Activated CD8-positive, alpha-beta memory T cell treated with anti-CD3 and anti-CD28 coated beads for 36 hours (primary cell): ENCODE data around the gene ADAMTS14. TPM values are rescaled to one million over a fixed set of nuclear protein-coding genes. Genes with fewer than 3 reads are reported as not detected.

Experiments
- CTCF ChIA-PET: fragments of 350-600 bp; sonication (Branson Sonifier 250); formaldehyde crosslinking; loops from one replicate; lab custom pipeline; 2021; ENCODE audit warnings: antibody characterized with exemption; lab: Charles Lee
- POLR2A ChIA-PET: fragments of 350-600 bp; sonication (Branson Sonifier 250); formaldehyde crosslinking; loops from one replicate; lab custom pipeline; 2021; ENCODE audit warnings: antibody characterized with exemption; lab: Charles Lee
- total RNA-seq, 2 experiments: library from RNA; stranded (reverse); gene quantifications; one replicate each; pipeline ENCODE4 v1.2.3, GENCODE V29; 2021

Gene ADAMTS14
- total RNA-seq, 2 experiments from 2014 or later = 0.04 TPM; not detected in 1

DNA sequence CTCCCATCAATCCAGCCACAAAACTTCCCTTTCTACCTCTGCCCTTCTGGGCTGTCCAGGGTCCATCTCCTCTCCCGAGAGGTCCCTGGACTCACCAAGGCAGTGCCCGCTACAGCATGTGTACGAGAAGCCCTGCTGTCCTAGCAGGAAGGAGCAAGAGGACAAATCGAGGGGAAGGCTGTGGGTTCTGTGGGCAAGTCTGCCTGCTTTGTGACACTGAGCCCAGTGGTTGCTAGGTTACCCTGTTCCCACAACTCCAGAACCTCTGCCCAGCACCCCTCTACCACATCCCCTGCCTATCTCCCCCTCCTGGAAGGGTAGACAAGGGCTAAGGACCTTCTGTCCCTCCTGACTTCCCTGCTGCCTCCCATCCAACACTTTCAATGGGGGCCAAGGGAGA lies 112.9 kb downstream of the ADAMTS14 start, which contains the start of gene TBATA:
TSS of gene TBATA (minus strand) at position 188 of the 400 bp plus-strand sequence. CDS start 1,998 bp downstream, outside the sequence.
- POLR2A ChIA-PET = no interaction called here
- CTCF ChIA-PET = no interaction called here

DNA sequence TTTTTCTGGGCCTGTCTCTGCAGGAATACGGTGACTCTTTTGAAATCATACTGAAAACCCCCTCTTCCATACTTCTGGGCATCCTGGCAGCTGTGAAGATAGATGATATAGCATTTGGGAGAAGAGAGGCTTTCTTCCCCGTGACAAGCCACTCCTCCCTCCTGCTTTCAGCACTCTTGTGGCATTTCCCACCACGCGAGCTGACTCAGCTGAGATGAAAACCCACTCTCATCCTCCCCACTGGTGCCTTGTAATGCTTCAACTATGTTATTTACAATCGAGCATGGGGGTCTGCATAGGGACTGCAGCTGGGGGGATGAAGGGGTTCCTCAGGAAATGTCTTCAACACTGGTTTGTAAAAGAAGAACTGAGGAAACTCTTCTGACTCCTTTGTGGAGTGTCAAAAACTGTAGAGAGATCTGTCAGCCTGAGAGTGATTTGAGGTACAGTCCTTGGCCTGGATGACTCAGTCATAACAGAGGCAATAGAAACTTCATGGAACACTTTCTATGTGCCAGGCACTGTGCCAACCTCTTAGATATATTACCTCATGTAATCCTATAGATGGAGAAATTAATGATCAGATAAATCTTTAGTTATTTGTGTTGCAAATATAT lies 114.6 kb downstream of the ADAMTS14 start:
- POLR2A ChIA-PET = no interaction called here
- CTCF ChIA-PET = no interaction called here

DNA sequence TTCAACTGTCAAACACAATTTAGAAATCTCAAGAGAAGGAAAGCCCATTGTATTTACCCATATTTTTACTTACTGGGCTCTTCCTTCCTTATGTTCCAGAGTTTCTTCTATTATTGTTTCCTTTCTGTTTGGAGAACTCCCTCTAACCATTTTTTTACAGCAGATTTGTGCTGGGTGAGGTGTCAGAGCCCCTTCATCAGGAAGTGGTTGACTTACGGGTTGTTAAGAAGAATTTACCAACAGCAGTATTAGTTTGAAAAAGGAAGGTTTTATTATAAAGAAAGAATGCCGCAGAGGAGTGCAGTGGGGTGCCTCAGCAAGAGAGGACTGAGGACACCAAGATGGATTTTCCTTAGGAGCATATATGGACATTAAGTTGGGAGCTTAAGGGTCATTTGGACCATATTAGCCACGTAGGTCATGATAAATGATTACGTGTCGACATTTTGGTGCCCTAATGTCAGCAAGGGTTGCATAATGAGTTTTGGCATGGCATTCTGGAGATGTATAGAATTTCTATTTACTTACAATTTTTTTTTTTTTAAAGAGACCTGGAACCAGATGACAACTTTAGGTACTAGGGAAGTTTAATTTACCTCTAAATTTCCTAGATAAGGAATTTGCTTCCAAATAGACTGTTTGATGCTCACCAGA lies 119.2 kb downstream of the ADAMTS14 start:
- ChIA-PET CTCF (no interaction called here), POLR2A (no interaction called here)

DNA sequence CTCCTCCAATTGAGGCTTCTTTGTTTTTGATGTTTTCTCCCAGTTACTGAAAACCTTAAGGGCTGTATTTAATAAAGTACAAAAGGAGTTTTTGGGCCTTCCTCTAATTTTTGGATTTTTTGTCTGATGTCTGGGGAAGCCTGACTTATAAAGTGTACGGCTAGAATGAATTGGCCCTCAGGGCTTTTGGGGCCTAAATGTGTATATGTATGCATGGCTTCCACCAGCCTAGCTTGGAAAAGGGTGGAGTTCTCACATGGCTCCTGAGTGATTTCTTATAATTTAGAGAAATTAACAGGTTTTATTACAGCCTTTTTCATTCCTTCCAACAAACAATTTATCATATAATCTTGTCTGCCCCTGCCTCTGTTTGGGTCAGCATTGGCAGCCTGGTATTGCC lies 123.3 kb downstream of the ADAMTS14 start:
- ChIA-PET POLR2A (no interaction called here), CTCF (no interaction called here)

DNA sequence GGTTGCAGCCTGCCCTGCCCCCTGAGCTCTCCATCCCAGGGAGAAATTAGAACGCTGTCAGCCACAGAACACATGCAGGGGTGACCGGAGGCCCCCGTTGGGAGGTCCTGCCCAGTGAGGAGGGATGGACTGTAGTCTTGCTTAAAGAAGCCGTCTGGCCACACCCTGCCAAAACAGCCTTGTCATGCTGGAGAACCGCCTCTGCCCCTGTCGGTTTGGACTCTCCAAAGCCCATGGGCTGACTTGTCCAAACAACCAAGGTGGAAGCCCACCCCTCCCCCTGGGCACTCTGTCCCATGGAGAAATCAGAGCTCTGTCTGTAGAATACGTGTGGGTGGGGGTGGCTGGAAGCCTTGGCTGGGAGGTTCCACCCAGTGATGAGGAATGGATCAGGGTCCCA lies 125.5 kb downstream of the ADAMTS14 start:
- CTCF ChIA-PET = interaction anchor here (0.9 kb wide), 1 partner anchor 19 kb away, joined by 3 read pairs; no protein-coding TSS in a partner anchor

DNA sequence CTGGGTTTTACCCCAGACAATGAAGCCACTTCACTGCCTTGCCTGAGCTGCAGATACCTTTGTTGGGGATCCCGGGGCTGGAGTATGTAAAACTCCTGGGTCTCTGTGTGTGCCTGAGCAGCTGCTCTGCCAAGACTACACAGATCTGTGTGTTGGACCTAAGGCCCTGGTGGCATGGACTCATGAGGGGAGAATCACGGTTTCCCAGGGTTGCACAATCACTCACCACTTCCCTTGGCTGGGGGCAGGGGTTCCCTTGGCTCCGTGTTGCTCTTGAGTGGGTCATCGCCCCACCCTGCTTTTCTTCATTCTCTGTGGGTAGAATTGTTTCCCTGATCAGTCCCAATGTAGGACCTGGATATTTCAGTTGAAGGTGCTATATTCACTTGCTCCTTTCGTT lies 126.8 kb downstream of the ADAMTS14 start:
- CTCF ChIA-PET = no interaction called here
- POLR2A ChIA-PET = no interaction called here

More for the DNA sequence above, 125.5 kb downstream of the ADAMTS14 start:
- POLR2A ChIA-PET = no interaction called here

DNA sequence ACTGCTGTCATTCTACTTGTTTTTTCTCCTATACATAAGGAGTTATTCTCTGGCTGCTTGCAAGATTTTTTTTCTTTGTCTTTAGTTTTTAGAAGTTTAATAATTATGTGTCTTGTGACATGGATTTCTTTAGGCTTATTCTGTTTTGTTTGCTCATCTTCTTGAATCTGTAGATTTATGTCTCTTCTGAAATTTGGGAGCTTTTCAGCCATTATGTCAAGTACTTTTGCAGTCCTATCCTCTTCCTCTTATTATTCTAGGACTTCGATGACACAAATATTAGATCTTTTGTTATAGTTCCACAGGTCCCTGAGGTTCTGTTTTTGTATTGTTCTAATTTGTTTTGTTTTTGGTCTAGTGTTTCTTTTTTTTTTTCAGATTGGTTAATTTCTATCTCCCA lies 129.5 kb downstream of the ADAMTS14 start:
- ChIA-PET POLR2A (no interaction called here), CTCF (no interaction called here)

DNA sequence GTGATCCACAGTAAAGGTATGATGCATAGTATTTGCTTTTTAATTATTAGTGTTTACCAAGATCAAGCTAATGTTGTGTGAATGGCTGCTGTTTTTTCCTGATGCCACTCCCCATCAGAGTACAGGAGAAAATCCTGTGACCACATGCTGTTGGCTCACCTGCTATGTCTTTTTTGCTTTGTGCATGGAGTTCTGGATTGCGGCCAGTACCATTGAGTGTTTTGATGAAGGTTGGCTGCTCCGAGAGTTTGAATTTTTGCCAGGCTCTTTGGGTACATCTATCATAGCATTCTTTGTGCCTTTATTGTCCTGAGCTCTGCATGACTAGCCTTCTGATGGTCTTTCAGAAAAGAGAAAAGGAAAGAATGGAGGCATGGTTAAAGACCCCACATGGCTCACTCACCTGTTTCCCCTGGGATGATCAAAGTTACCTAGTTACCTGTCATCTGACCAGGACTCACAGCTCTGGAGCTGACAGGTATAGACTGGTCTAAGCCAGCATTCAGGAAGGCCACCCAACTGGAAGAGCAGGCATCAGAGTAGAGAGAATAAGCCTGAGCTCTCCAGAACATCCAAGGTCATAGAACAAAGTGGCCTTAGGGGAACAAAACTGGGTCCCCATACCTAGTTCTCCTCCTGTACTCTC lies 131.6 kb downstream of the ADAMTS14 start:
- POLR2A ChIA-PET = interaction anchor here (0.5 kb wide), 1 partner anchor 302 kb away, joined by 3 read pairs; no protein-coding TSS in a partner anchor

DNA sequence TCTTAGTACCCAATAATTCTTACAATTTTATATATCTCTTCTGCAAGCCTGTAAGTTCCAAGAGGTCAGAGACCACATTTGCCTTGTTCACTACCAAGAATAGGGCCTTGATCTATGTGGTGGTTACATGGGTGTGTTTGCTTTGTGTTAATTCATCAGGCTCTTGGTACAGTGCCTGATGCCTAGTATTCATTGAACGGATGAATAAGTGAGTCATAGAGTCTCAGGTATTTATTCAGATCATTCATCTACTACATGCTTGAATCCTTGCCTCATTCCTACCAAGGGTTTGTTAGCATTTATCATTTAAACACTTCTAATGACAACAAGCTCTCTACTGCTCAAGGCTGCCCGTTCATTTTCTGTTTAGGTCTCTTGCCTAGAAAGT lies 132.1 kb downstream of the ADAMTS14 start:
- ChIA-PET CTCF (interaction anchor here (1.5 kb wide), 1 partner anchor 120 kb away, joined by 3 read pairs; no protein-coding TSS in a partner anchor), POLR2A (no interaction called here)

More for the DNA sequence above, 131.6 kb downstream of the ADAMTS14 start:
- CTCF ChIA-PET = interaction anchor here (1.5 kb wide), 1 partner anchor 121 kb away, joined by 3 read pairs; no protein-coding TSS in a partner anchor

DNA sequence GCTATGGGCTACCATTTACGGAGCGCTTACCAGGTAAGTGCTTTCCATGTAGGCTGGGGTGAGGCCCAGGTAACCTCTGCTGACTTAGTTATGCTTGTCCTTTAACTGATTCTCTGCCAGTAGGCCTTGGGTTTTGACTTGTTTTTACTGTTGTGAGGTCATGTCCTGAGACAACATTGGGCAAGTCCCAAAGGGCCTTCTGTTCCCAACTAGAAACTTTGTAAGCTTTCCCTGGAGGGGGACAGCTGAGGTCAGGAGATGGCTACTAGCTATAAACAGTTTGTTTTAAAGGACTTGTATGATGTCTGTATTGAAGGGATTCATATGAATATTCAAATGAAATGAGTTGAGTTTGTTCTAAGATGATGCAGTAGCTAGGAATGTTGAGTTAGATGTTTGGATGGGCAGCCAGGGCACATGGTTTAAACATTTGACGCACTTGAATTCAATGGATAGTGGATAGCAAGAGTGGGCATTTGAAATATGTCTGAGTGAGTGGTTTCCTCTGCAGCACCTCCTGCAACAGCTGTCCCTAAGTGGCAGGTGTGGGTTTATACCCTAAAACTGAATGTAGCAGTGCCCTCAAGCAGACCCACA lies 133.4 kb downstream of the ADAMTS14 start:
- POLR2A ChIA-PET = no interaction called here
- CTCF ChIA-PET = no interaction called here

DNA sequence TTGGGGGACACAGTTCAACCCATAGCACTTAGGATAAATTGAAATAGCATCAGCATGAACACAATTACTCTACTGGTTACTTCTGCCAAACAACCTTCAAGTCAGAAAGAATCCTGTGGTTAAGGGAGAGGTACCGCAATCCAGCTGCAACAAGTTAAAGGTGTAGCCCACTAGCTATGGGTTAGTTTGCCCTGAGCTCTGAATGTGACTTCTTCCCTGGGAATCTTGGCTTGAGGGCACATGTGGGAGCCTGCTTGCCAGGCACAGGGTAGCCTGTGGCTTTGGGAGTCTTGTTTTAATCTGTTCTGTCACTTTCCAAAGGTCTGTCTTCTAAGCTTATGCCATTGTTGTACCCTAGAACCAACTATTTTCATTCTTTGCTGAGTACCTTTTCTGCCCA lies 134.5 kb downstream of the ADAMTS14 start:
- ChIA-PET POLR2A (no interaction called here), CTCF (no interaction called here)

DNA sequence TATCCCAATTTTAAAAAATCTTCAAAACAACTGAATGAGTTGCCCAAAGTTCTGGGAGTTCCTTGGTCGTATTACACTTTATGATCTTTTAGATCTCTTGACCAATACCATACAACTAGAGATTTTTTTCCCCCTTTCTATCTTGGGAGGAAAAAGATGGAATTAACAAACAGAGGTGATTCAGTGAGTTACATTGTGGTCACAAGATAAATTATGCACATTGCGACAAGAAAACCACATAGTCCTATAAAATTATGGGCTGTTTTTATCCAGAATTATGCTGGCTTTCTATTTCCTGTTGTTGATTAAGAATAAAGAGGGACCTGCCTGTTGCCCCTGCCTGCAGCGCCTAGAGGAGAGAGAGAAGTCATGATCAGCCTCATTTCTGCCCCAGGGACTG lies 135.2 kb downstream of the ADAMTS14 start:
- POLR2A ChIA-PET = no interaction called here
- CTCF ChIA-PET = no interaction called here

DNA sequence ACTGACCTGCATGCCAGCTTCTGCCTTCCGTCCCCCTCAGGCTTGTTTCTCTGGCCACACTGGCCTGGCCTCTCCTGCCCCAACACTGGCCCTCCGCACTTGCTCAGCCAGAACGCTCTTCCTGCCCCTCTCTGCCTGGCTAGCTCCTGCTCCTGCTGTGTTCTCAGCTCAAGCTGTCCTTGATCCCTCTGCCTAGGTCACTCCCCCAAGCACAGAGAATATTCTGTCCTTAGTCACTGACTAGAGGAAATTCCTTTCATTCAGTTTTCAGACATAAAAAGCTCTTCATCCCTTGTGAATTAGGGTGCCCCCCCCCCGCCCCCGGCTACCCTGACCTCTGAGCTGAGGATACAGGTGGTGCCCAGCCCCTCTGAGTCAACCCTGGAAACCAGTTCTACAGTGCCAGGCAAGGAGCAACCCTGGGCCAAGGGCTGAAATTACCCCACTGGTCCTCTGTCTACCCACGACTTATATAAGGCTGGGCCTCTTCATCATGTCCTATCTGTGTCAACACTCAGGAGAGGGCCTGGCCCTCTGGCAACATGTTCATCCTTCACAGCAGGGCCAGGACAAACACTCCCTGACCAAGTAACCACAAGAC lies 136.8 kb downstream of the ADAMTS14 start:
- ChIA-PET POLR2A (no interaction called here), CTCF (no interaction called here)

DNA sequence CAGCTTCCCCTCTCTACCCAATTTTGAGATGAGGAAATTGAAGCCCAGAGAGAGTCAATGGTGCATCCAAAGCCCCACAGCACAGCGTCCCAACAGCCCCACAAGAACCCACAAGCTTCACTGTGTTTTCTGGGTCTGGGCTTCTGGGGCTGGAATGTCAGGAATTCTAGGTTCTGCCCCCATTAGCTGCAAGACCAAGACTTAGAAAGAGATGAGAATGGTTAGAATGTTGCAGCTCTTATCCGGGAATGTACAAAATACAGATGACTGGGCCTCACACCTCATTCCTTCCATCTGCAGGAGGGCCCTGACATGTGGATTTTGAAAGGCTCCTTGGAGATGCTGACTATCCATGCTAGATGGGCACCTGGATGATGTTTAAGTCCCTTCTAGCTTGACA lies 137.4 kb downstream of the ADAMTS14 start:
- ChIA-PET CTCF (no interaction called here), POLR2A (no interaction called here)

DNA sequence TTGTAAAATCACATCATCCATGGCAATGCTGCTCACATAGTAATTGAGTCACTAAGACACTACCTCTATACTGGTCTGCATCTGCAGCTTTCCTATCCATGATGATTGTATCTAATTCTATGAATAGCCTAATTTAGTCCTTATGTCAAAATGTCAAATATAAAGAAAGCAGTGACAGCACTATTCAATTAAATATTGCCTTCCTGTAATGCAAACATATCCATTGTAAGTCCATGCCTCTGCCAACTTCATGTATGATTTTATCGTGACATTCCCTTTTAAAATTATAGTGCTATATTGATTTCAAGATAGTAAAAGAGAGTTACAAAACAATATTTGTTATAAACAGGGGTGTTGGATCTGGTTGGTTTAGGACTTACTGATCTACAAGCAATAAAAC lies 138.7 kb downstream of the ADAMTS14 start:
- CTCF ChIA-PET = no interaction called here
- POLR2A ChIA-PET = no interaction called here

DNA sequence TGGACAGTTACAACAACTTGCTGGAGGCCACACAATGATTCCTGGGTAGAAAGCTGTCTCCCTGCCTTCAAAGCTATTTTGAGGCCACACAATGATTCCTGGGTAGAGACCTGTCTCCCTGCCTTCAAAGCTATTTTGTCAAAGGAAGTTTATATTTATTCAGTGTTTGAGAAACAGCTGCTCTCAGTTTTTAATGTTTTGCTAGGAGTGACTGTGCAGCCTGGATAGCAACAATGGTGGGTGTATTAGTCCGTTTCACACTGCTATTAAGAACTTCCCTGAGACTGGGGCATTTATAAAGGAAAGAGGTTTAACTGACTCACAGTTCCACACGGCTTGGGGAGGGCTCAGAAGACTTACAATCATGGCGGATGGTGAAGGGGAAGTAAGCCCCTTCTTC lies 139.6 kb downstream of the ADAMTS14 start:
- POLR2A ChIA-PET = interaction anchor here (0.6 kb wide), 1 partner anchor 370 kb away, joined by 3 read pairs; the partner anchor contains the start of gene NODAL
- CTCF ChIA-PET = no interaction called here
